ENCODE results near the gene GJE1.
"Not testable (repeated sequence)": the region's sequence is repeated elsewhere in the genome, so short reads cannot be mapped to it uniquely, and the experiment has no call there.

GJE1 gene

GRCh38 chr6:142132625-142133024 is at the start of gene GJE1:
TSS of gene GJE1 (plus strand) at chr6:142132925. CDS start at chr6:142133159, 234 bp downstream.
- DNase-seq, result no peak

GRCh38 chr6:142087950-142088857 is 44.5 kb upstream of the GJE1 start:
- DNase-seq, result no peak

- DNase-seq, result no peak
Measured at GRCh38 chr6:142088858-142089216, 43.9 kb upstream of the GJE1 start.

GRCh38 chr6:142104820-142105219 is 27.9 kb upstream of the GJE1 start:
- not testable (repeated sequence) for DNase-seq

- DNase-seq, result not testable (repeated sequence)
Measured at GRCh38 chr6:142110820-142111219, 21.9 kb upstream of the GJE1 start.

GRCh38 chr6:142112451-142113061 is 20.2 kb upstream of the GJE1 start:
- peak; percentile 62 for DNase-seq

- DNase-seq, result no peak
Measured at GRCh38 chr6:142117366-142117765, 15.4 kb upstream of the GJE1 start.

- DNase-seq, result no peak
Measured at GRCh38 chr6:142118328-142118727, 14.4 kb upstream of the GJE1 start.

- DNase-seq, result no peak
Measured at GRCh38 chr6:142118925-142119324, 13.8 kb upstream of the GJE1 start.

GRCh38 chr6:142121342-142121741 is 11.4 kb upstream of the GJE1 start:
- no peak for DNase-seq

GRCh38 chr6:142130814-142131213 is 1.9 kb upstream of the GJE1 start:
- no peak for DNase-seq

GRCh38 chr6:142138876-142139275 is 6.2 kb downstream of the GJE1 start:
- DNase-seq, result no peak

GRCh38 chr6:142141531-142141930 is 8.8 kb downstream of the GJE1 start:
- DNase-seq, result not testable (repeated sequence)

- peak; percentile 98 for DNase-seq
Measured at GRCh38 chr6:142146828-142147662, 14.3 kb downstream of the GJE1 start, which contains the start of the genes NMBR and VTA1. TSS of gene NMBR (minus strand) at chr6:142147122. CDS start at chr6:142088658, 58,464 bp downstream. TSS of gene VTA1 (plus strand) at chr6:142147263. CDS start at chr6:142147288, 25 bp downstream.

- DNase-seq, result no peak
Measured at GRCh38 chr6:142152746-142153145, 20.0 kb downstream of the GJE1 start.

GRCh38 chr6:142153196-142153595 is 20.5 kb downstream of the GJE1 start:
- DNase-seq, result no peak

- no peak for DNase-seq
Measured at GRCh38 chr6:142154336-142154735, 21.6 kb downstream of the GJE1 start.

GRCh38 chr6:142155091-142155490 is 22.4 kb downstream of the GJE1 start:
- DNase-seq, result no peak

- peak; percentile 22 for DNase-seq
Measured at GRCh38 chr6:142155895-142156757, 23.4 kb downstream of the GJE1 start.

- not testable (repeated sequence) for DNase-seq
Measured at GRCh38 chr6:142156758-142157068, 24.0 kb downstream of the GJE1 start.

- DNase-seq, result no peak
Measured at GRCh38 chr6:142162780-142163179, 30.1 kb downstream of the GJE1 start.

- no peak for DNase-seq
Measured at GRCh38 chr6:142165227-142165626, 32.5 kb downstream of the GJE1 start.
